Fibroblast of skin of right quadriceps (primary cell): ENCODE results near the gene WRAP73.

Experiments
- DNase-seq: peaks from one replicate; pipeline ENCODE4 v3.0.0-alpha.2; 2013

The WRAP73 gene

DNA sequence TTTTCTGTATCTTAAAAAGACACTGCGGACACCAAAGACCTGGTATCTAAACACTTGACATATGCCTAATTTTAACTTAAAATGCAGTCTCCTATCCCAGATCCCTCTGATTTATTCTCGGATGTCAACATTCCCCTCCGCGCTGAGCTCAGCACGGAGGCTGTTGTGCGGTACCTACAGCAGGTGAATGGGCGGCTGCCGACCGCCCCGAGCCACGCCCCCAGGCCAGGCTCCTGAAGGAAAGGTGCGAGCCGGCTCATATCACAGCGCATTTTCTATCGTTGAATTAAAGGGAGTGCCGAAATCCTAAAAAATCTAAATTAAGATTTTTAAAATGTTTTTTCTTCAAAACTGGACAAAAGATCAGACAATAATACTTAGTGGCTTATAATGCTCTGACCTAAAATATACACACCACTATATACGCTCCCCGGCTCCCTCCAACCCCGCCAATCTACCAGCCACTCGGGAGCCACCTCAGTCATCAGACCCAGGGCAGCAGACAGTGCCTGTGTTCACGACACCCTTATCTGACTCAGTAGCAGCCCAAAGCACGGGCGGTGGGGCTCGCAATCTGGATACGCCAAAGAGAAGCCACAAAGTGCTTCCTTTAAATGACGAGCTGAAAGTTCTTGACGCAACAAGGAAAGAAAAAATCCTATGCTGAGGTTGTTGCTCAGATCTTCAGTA is 4.1 kb downstream of the WRAP73 start:
- DNase-seq = no peak

- DNase-seq = no peak
Measured at GRCh38 chr1:3645247-3645646, 4.7 kb downstream of the WRAP73 start.

DNA sequence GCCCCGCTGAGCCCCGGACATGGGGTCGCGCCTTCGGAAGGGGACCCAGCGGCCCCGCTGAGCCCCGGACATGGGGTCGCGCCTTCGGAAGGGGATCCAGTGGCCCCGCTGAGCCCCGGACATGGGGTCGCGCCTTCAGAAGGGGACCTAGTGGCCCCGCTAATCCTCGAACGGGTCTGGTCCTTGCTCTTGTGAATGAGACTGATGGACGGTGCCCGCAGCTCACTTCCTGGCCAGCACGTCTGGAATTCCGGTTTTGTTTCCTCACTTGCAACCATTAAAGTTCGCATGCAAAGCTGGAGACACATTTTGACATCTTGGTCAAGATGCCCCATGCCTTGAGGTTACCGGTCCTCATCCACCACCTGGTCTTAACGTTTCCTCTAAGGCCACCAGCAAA is 5.6 kb downstream of the WRAP73 start:
- no peak for DNase-seq

DNA sequence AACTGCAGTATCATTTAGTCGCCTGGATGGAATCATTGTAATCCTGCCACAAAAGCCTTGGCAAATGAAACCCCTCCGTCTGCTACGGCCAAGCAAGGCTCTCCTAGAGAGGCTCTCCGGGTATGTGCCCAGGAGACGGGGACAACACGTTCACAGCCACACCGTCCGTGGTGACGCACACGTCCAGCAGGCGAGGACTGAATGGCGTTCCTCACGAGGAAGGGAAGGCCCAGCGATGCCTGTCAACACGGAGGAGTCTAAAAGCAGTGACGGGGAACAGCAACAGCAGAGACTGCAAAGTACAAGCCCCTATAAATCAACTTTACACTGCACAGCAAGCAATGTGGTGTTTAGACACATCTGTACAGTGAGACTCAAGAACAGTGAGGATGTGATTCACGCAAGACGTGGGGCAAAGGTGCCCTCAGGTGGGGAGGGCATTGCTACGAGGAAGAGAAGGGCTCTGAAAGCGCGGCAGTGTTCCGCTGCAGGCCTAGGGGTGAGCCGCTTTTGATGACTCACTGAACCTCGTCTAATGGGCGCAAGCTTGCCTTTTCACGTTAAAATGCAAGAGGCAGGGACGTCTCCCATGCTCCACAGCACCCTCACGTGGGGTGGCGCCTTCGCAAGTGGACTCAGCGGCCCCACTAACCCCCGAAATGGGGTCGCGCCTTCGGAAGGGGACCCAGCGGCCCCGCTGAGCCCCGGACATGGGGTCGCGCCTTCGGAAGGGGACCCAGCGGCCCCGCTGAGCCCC is 6.8 kb downstream of the WRAP73 start:
- no peak for DNase-seq

GRCh38 chr1:3641816-3642215 is 8.1 kb downstream of the WRAP73 start:
- DNase-seq = no peak

DNA sequence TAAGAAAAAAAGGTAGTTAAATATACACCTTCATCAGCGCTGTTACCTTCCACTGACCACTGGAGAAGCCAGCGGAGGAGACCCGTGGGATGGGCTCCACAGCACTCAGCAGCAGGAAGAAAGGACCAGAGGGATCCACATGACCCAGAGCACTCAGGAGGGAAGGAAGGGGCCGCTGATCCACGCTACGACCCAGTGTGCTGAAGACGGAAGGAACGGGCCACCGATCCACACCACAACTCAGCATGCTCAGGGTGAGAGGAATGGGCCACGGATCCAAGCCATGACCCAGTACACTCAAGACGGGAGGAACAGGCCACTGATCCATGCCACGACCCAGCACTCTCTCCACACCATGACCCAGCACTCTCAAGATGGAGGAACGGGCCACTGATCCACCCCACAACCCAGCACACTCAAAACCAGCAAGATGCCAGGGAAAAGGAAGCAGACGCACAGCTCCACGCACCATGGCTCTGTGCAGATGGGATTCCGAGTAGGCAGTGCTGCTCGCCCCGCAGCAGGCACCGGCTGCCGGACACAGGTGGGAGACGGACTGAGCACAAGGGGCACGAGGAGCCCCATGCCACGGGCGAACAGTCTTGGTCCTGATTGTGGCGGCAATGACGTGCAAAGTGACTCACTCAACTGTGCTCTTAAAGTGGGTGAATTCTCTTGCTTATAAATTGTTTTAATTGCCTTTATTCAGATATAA is 8.7 kb downstream of the WRAP73 start:
- no peak for DNase-seq

- DNase-seq = no peak
Measured at GRCh38 chr1:3640121-3640837, 9.6 kb downstream of the WRAP73 start.

DNA sequence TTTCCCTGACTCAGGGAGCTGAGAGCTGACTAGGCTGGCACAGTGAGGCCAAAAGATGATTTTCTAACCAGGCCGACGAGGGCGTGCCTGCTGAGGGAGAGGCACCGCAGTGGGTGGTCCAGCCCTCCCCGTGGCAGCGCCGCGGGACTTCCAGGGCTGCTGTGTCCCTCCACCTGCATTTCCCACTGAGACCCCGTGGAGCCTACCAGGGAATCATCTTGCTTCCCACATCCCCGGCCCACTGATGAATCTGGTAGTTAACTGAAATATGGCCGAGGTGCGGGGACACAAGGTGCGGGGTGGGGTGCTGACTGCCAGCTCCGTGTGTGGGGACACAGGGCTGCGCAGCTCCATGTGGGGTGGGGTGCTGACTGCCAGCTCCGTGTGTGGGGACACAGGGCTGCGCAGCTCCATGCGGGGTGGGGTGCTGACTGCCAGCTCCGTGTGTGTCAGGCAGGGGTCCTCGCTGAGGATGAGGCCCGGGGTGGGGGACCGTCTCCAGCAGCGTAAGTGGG is 10.4 kb downstream of the WRAP73 start:
- no peak for DNase-seq

GRCh38 chr1:3638676-3639075 is 11.2 kb downstream of the WRAP73 start:
- no peak for DNase-seq

GRCh38 chr1:3638027-3638426 is 11.9 kb downstream of the WRAP73 start:
- no peak for DNase-seq

- DNase-seq = no peak
Measured at GRCh38 chr1:3636531-3636930, 13.4 kb downstream of the WRAP73 start.

GRCh38 chr1:3636080-3636479 is 13.8 kb downstream of the WRAP73 start:
- DNase-seq = no peak

DNA sequence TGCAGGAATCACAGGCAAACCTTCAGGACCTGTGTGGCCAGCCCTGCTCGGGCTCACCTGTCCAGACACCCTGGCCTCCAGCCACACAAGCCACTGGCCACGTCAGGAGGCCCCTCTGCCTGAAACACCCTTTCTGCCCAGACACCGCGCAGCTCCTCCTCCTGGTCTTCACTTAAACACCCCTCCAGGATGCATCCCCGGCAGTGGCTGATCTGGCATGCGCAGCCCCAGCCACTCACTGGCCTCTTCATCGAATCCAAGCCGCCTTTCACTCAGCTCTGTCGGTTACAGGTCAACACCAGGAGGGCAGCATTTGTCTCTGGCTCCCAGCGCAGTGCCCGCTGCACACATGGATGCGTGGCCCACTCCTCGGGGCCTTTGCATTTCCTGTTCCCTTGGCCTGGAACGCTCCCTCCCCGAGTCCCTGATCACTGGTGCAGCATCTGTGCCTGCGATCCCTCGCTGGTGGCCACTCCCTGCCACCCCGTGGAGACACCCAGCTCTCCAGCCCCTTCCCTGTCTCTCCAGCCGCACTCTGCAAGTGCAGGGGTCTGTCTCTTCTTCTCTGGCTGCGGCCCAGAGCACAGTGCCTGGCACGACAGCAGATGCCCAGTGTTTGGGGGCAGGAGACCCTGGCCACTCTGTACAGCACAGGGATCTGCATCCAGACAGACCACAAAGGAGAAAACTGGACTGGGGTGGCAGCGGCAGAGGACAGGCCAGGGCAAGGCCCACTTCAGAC is 15.7 kb downstream of the WRAP73 start:
- no peak for DNase-seq

DNA sequence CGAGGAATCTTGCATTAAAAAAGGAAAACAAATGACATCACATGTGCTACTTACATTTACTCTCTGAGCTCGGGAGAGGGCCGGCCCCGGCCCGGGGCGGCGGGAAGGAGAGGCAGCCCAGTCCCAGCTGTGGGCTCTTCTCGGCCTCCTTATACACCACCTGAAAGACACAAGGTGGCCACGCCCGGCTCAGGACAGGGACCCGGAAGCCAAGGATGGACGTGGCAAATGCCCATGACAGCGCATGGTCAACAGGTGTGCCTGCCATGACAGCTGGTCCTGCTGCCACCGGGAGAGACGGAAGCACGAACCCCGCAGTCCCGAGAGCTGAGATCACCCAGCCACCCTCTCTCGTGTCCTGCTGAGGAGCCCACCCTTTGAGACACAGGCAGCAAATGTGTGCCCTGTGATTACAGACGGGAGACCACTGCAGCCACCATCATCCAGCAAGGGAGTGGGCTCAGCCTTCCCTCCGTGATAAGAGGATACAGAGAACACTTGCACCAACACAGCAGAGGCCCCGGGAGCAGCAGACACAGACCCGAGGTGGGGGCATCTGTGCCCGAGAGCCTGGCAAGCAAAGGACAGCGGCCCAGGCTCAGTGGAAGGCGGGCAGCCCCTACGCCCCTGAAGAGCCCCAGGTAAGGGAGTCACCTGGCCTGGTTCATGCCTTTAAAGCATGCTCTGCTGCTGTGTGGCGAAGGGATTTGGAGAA is 16.4 kb downstream of the WRAP73 start:
- no peak for DNase-seq

- no peak for DNase-seq
Measured at GRCh38 chr1:3632716-3633343, 17.1 kb downstream of the WRAP73 start.

DNA sequence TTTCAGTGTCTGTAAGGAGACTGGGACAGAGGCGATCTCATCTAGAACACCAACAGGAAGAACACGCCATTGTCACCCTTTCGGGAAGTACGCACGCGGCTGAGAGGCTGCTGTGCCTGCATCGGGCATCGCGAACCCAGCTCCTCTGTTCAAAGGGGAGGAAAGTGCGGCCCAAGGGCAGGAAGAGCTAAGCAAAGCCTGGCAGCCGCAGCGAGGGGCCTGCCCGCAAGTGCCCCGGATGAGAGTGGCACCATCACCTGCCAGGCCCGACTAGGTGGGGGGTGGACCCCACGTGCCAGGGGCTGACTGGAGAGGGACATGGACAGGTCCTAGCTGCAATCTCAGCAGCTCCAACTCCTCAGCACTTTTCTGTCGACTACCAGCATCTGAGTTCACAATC is 17.6 kb downstream of the WRAP73 start:
- DNase-seq = no peak

DNA sequence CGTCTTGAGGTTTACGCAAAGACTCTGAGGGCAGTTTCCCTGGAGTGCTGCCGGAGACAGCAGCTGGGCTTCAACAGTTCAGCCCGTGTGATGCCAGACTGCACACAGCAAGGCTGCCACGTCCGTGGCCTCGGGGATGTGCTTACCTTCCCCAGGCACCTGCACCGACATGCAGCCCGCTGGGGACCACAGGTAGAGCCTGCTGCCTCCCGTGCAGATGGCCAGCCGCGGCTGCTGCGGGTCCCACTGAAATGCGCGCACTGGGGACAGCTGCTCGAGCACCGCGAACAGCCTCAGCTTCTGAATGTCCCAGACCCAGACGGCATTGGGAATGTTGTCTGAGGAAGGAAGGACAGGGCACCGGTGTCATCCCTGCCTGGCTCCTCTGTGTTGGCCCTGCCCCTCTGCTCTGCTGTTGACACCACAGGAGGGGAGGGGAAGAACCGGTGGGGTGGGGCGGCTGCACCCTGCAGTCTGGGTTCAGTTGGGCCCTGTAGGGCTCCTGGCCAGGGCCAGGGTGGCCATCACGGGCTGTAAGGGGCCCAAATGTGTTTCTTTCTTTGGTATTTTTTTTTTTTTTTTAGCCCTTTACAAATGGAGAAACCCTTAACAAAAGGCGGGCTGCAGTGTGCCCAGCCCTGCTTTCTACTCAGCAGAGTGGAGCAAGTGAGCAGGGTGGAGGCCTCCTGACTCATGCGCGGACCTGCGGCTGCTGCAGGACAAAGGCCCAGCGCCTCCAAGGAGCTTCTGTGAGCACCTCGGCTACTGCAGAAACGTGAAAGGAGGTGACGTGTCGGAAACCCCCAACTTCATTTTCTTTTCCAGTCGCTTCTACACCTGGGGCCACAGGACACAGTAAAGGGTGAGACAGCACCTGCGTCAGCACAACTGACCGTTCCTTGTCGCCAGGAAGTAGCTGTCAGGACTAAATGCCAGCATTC is 18.3 kb downstream of the WRAP73 start:
- no peak for DNase-seq

DNA sequence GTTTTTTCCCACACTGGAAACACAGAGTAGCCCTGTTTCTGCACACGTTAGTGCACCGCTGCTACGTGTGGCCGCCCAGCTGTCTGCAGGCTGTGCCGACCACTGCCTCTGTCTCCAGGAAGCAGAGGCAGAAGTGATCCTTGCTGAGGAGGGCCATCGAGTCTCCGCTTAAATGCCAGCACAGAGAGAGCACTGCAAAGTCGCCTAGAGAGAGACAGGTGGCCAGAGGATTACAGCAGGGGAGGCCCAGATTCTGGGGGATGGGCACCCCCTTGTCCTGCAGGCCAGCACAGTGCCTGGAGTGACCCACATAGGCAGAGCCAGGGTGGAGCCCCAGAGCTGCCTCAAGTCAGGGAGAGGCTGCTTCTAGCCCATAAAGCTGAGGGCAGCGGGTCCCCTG is 19.0 kb downstream of the WRAP73 start:
- DNase-seq = no peak

DNA sequence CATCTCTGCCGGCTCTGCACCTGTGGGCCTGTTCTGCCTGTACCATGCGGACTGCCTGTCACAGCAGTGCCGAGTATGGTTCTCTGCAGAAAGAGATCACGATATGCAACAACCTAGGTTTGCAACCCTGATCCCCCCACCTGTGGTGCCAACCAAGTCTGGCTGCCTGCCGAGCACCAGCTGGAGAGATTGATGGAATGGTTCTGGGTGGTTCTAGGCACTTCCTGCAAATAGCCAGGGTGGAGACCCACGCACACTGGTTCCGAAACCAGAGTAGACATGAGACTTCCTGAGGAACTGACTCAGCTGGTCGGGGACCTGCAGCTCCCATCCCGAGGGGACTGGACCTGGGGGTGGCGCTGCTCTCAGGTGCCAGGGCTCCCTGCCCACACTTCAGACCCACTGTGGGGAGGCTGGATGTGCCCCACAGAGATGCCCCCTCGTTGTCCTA is 19.7 kb downstream of the WRAP73 start:
- no peak for DNase-seq
